ENCODE measurements around the gene SPAG5. TPM values are rescaled to one million over a fixed set of nuclear protein-coding genes. Genes with fewer than 3 reads are reported as not detected.

SPAG5 gene
- total RNA-seq, 1 donor from 2014 or later: 28.5 TPM

GRCh38 chr17:28626818-28627217 is 28.0 kb upstream of the SPAG5 start:
- Mint-ChIP-seq H3K27me3 (ENCODE audit: unreplicated experiment) (peaks cover 2% of the 10 kb centered on the region), H3K27ac (ENCODE audit: unreplicated experiment) (no peak overlapping the region), H3K36me3 (ENCODE audit: low read depth, unreplicated experiment) (peaks cover 56% of the 10 kb centered on the region), H3K9me3 (ENCODE audit: unreplicated experiment) (no peaks in the 10 kb centered on the region), H3K4me3 (ENCODE audit: unreplicated experiment) (no peak overlapping the region), H3K4me1 (ENCODE audit: unreplicated experiment) (peaks cover under 1% of the 10 kb centered on the region)
- no peak for DNase-seq (ENCODE audit: low spot score)
- TF ChIP-seq, protein P1, sequence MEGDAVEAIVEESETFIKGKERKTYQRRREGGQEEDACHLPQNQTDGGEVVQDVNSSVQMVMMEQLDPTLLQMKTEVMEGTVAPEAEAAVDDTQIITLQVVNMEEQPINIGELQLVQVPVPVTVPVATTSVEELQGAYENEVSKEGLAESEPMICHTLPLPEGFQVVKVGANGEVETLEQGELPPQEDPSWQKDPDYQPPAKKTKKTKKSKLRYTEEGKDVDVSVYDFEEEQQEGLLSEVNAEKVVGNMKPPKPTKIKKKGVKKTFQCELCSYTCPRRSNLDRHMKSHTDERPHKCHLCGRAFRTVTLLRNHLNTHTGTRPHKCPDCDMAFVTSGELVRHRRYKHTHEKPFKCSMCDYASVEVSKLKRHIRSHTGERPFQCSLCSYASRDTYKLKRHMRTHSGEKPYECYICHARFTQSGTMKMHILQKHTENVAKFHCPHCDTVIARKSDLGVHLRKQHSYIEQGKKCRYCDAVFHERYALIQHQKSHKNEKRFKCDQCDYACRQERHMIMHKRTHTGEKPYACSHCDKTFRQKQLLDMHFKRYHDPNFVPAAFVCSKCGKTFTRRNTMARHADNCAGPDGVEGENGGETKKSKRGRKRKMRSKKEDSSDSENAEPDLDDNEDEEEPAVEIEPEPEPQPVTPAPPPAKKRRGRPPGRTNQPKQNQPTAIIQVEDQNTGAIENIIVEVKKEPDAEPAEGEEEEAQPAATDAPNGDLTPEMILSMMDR (IDR thresholded peaks at IDR 0.05; ENCODE audit: unreplicated experiment): no peak

DNA sequence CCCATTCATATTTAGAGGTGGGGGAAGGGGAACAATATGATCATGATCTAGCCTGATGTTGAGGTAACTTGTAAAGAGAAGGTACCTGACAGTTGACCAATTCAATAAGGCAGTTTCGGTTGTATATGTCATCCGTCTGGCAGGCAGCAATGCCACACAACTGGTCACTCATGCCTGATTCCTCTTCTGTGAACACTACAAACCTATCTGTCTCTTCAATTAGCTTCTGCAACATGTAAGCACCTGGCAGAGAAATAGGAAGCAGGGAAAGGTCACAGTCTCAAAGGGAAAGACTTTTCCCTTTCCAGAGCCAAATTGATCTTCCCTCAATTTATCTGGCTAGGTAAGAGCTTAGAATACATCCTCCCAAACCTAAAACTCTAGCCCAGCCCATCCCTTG is 25.3 kb upstream of the SPAG5 start:
- no peak overlapping the region for H3K4me3 Mint-ChIP-seq (ENCODE audit: unreplicated experiment)
- H3K36me3 Mint-ChIP-seq (ENCODE audit: low read depth, unreplicated experiment): peaks cover 60% of the 10 kb centered on the region
- H3K27me3 Mint-ChIP-seq (ENCODE audit: unreplicated experiment): peaks cover 7% of the 10 kb centered on the region
- H3K9me3 Mint-ChIP-seq (ENCODE audit: unreplicated experiment): no peaks in the 10 kb centered on the region
- H3K4me1 Mint-ChIP-seq (ENCODE audit: unreplicated experiment): peaks cover 9% of the 10 kb centered on the region
- no peak for DNase-seq (ENCODE audit: low spot score)
- no peak overlapping the region for H3K27ac Mint-ChIP-seq (ENCODE audit: unreplicated experiment)
- TF ChIP-seq, protein P1 (IDR thresholded peaks at IDR 0.05; ENCODE audit: unreplicated experiment): no peak

DNA sequence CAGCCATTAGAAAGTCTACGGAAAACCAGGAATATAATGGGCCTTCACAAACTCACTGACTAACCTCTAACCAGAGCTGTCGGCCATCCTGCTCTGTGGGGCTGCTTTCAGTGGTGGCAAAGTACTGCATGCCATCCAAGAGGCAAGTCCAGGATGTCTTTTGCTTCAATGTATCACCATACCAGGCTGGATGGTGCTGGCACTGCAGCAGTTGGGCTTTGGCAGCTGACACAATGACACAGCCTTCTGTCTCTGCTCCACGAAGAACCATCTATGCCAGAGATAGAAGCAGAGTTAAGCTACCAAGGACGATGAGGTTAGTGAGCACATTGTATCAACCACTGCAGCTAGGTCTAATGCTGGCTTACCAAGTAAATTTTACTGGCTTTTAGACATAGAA is 24.9 kb upstream of the SPAG5 start:
- DNase-seq (ENCODE audit: low spot score): no peak
- peaks cover 9% of the 10 kb centered on the region for H3K4me1 Mint-ChIP-seq (ENCODE audit: unreplicated experiment)
- H3K27me3 Mint-ChIP-seq (ENCODE audit: unreplicated experiment): peaks cover 7% of the 10 kb centered on the region
- TF ChIP-seq, protein P1 (IDR thresholded peaks at IDR 0.05; ENCODE audit: unreplicated experiment): no peak
- H3K36me3 Mint-ChIP-seq (ENCODE audit: low read depth, unreplicated experiment): peaks cover 61% of the 10 kb centered on the region
- no peaks in the 10 kb centered on the region for H3K9me3 Mint-ChIP-seq (ENCODE audit: unreplicated experiment)
- H3K4me3 Mint-ChIP-seq (ENCODE audit: unreplicated experiment): no peak overlapping the region
- H3K27ac Mint-ChIP-seq (ENCODE audit: unreplicated experiment): no peak overlapping the region

- no peak for DNase-seq (ENCODE audit: low spot score)
- H3K27ac Mint-ChIP-seq (ENCODE audit: unreplicated experiment): no peak overlapping the region
- peaks cover 57% of the 10 kb centered on the region for H3K36me3 Mint-ChIP-seq (ENCODE audit: low read depth, unreplicated experiment)
- H3K27me3 Mint-ChIP-seq (ENCODE audit: unreplicated experiment): peaks cover 6% of the 10 kb centered on the region
- TF ChIP-seq, protein P1 (IDR thresholded peaks at IDR 0.05; ENCODE audit: unreplicated experiment): no peak
- no peaks in the 10 kb centered on the region for H3K9me3 Mint-ChIP-seq (ENCODE audit: unreplicated experiment)
- no peak overlapping the region for H3K4me3 Mint-ChIP-seq (ENCODE audit: unreplicated experiment)
- H3K4me1 Mint-ChIP-seq (ENCODE audit: unreplicated experiment): peaks cover 9% of the 10 kb centered on the region
These were observed 23.4 kb upstream of the SPAG5 start for GRCh38 chr17:28622186-28622585.

DNA sequence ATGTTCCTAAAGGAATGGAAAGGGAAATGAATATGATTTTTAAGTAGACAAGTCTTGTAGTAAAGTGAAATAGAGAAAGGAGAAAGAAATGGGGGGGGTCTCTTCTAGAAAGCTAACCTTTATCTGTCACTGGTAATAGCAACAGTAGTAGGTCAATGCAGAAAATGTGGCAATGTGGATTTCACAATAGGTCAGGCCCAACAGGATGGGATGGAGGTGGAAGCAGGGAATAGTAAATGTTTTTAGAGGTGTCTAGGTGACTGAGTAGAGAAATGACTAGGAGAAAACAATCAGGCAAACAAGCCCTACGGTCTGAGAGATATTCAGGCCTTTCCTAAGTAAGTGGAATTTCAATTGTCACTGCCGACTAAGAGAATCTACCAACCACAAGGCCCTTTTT is 21.2 kb upstream of the SPAG5 start:
- TF ChIP-seq, protein P1 (IDR thresholded peaks at IDR 0.05; ENCODE audit: unreplicated experiment): no peak
- Mint-ChIP-seq H3K27ac (ENCODE audit: unreplicated experiment) (no peak overlapping the region), H3K36me3 (ENCODE audit: low read depth, unreplicated experiment) (peaks cover 60% of the 10 kb centered on the region), H3K4me1 (ENCODE audit: unreplicated experiment) (peaks cover 9% of the 10 kb centered on the region), H3K9me3 (ENCODE audit: unreplicated experiment) (no peaks in the 10 kb centered on the region), H3K27me3 (ENCODE audit: unreplicated experiment) (peaks cover 6% of the 10 kb centered on the region), H3K4me3 (ENCODE audit: unreplicated experiment) (peak overlapping the region; percentile 70)
- DNase-seq (ENCODE audit: low spot score): no peak

Measured in endothelial cell (in vitro differentiated cells).